PC-3 (cell line): ENCODE data around the gene PRRT2. TPM values are rescaled to one million over a fixed set of nuclear protein-coding genes. Genes with fewer than 3 reads are reported as not detected.

Source experiments
- ATAC-seq: fragments of 200-7000 bp; cut with Tn5 transposase; 2 replicates; pipeline ENCODE4 v1.9.1; 2020; ENCODE audit warnings: mild to moderate bottlenecking, moderate library complexity
- BruUV-seq: library from RNA; stranded (reverse); fragments of 400-500 nt; replicated peaks from 2 replicates; lab custom pipeline; 2021; lab: Mats Ljungman, UMichigan
- CTCF ChIA-PET: fragments of 300-600 bp; sonication (Branson Sonifier 250); formaldehyde crosslinking; loops from one replicate; lab custom pipeline; 2022; ENCODE audit warnings: antibody characterized with exemption; lab: Charles Lee
- POLR2A ChIA-PET: fragments of 300-600 bp; sonication (Branson Sonifier 250); formaldehyde crosslinking; loops from one replicate; lab custom pipeline; 2022; ENCODE audit warnings: antibody characterized with exemption; ENCODE audit not compliant: unreplicated experiment; lab: Charles Lee
- DNase-seq: peaks from one replicate; pipeline ENCODE4 v3.0.0-alpha.2; 2015
- H2AFZ ChIP-seq: fragments of 300-600 bp; sonication (generic); 2 replicates; pipeline ENCODE4 v1.6.0; 2016; ENCODE audit warnings: antibody characterized with exemption, low read length
- H3F3A ChIP-seq: fragments of 300-600 bp; sonication (generic); one replicate; pipeline ENCODE4 v1.6.0; 2017; ENCODE audit warnings: antibody characterized with exemption, low read length, control low read depth, mild to moderate bottlenecking; ENCODE audit not compliant: unreplicated experiment
- H3K27ac ChIP-seq: fragments of 300-600 bp; sonication (generic); 2 replicates; pipeline ENCODE4 v1.5.1; 2016; ENCODE audit warnings: mild to moderate bottlenecking, low read length
- H3K27me3 ChIP-seq: fragments of 300-600 bp; sonication (generic); 2 replicates; pipeline ENCODE4 v1.6.1; 2016; ENCODE audit warnings: low read length, mixed read lengths
- H3K36me3 ChIP-seq: fragments of 300-600 bp; sonication (generic); 2 replicates; pipeline ENCODE4 v1.6.1; 2016; ENCODE audit warnings: low read depth, mixed run types, low read length, mixed read lengths
- H3K4me1 ChIP-seq: fragments of 300-600 bp; sonication (generic); 2 replicates; pipeline ENCODE4 v1.5.1; 2016; ENCODE audit warnings: low read length; ENCODE audit not compliant: insufficient read depth
- H3K4me2 ChIP-seq: fragments of 300-600 bp; sonication (generic); 2 replicates; pipeline ENCODE4 v1.6.0; 2016; ENCODE audit warnings: low read length
- H3K4me3 ChIP-seq: fragments of 300-600 bp; sonication (generic); 2 replicates; pipeline ENCODE4 v1.5.1; 2016; ENCODE audit warnings: mild to moderate bottlenecking, low read length, mixed read lengths
- H3K79me2 ChIP-seq: fragments of 300-600 bp; sonication (generic); 2 replicates; pipeline ENCODE4 v1.6.1; 2017; ENCODE audit warnings: low read length, mixed read lengths
- H3K9ac ChIP-seq: fragments of 300-600 bp; sonication (generic); 2 replicates; pipeline ENCODE4 v1.6.0; 2016; ENCODE audit warnings: mild to moderate bottlenecking, low read length
- H3K9me2 ChIP-seq: fragments of 300-600 bp; sonication (generic); replicated peaks from 2 replicates; pipeline ENCODE4 v1.6.1; 2016; ENCODE audit warnings: mixed run types, low read length, mixed read lengths
- H3K9me3 ChIP-seq: fragments of 300-600 bp; sonication (generic); 2 replicates; pipeline ENCODE4 v1.6.1; 2016; ENCODE audit warnings: low read length, mixed read lengths
- H4K20me1 ChIP-seq: fragments of 300-600 bp; sonication (generic); 2 replicates; pipeline ENCODE4 v1.6.1; 2016; ENCODE audit warnings: low read length, mixed read lengths
- EZH2 ChIP-seq: fragments of 300-600 bp; sonication (generic); IDR thresholded peaks from one replicate; pipeline ENCODE4 v1.6.1; 2017; ENCODE audit warnings: antibody characterized with exemption, mild to moderate bottlenecking, low read length; ENCODE audit not compliant: unreplicated experiment
- EZH2phosphoT487 ChIP-seq: fragments of 300-600 bp; sonication (generic); IDR thresholded peaks from 2 replicates; pipeline ENCODE4 v1.6.1; 2018; ENCODE audit warnings: mild to moderate bottlenecking, antibody characterized with exemption, low read length, borderline replicate concordance
- intact Hi-C: fragments of 100-400 bp; cut with micrococcal nuclease; formaldehyde crosslinking; loops from 2 replicates; pipeline ENCODE4 v1.9.0; 2023
- total RNA-seq: library from RNA; depleted of rRNA; stranded (reverse); fragments of >200 nt; gene quantifications from 2 replicates; pipeline ENCODE4 v1.2.3, GENCODE V29; 2014
- TF ChIP-seq, protein P1 (sequence below): fragments of 300-600 bp; sonication (generic); conservative IDR thresholded peaks from 2 replicates; pipeline ENCODE4 v1.5.1; 2017; ENCODE audit warnings: antibody characterized with exemption, low read depth, mild to moderate bottlenecking, low read length

The PRRT2 gene
- total RNA-seq, 1 experiment from 2014 or later: 0.40 TPM

DNA sequence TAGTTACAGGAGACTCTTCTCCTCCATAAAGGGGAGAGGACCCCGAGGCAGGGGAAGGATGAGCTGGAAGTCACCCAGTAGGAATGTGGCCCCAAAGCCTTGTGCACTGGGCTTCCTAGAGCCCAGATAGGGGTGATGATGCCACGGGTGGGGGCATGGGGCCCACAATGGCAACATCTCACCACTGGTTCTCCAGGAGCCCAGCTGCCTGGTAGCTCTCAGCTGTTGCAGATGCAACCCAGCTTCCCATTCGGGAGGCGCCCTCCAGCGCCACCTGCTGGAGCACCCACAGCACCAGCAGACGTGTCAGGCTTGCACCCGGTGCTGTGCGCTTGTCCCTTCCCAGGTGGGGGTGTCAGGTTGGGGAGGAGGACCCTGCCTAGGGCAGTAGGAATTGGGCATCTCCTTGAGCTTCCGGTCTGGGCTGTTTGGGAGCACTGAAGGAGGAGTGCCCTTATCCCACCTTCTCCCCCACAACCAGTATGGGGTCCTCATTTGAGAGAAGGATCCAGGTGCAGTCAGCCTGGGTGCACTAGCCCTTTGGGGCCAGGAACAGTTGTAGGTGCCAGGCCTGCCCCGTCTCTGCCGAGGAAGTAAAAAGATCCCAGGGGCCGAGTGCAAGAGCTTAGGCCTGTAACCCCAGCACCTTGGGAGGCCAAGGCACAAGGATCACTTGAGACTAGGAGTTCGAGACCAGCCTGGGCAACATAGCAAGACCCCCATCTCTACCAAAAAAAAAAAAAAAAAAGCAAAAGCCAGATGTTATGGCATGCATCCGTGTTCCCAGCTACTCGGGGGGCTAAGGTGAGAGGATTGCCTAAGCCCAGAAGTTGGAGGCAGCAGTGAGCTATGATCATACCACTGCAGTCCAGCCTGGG, 36.7 kb downstream of the PRRT2 start:
- Histone ChIP-seq H3K4me1 (no peaks in the 10 kb centered on the region), H3K9me3 (no peaks in the 10 kb centered on the region), H3K27me3 (no peaks in the 10 kb centered on the region), H3K79me2 (no peaks in the 10 kb centered on the region), H3K9me2 (no peaks in the 10 kb centered on the region), H3K9ac (no peak overlapping the region), H3F3A (no peaks in the 10 kb centered on the region), H2AFZ (no peak overlapping the region), H3K27ac (no peak overlapping the region), H4K20me1 (no peaks in the 10 kb centered on the region), H3K4me3 (no peak overlapping the region), H3K4me2 (no peak overlapping the region), H3K36me3 (no peaks in the 10 kb centered on the region)
- ATAC-seq (peak; percentile 69), DNase-seq (peak; percentile 59)
- BruUV-seq: no TSS peak
- intact Hi-C loops: no loop called here
- ChIA-PET POLR2A (interaction anchor here (0.6 kb wide), 1 partner anchor 22 kb away, joined by 14 read pairs; no protein-coding TSS in a partner anchor), CTCF (interaction anchor here (0.6 to 1.6 kb wide), 7 partner anchors 19 to 148 kb away, joined by 3 to 9 read pairs (median 4); partner anchors contain the start of genes MVP and PAGR1)
- TF ChIP-seq EZH2: no peak
- TF ChIP-seq, protein P1, sequence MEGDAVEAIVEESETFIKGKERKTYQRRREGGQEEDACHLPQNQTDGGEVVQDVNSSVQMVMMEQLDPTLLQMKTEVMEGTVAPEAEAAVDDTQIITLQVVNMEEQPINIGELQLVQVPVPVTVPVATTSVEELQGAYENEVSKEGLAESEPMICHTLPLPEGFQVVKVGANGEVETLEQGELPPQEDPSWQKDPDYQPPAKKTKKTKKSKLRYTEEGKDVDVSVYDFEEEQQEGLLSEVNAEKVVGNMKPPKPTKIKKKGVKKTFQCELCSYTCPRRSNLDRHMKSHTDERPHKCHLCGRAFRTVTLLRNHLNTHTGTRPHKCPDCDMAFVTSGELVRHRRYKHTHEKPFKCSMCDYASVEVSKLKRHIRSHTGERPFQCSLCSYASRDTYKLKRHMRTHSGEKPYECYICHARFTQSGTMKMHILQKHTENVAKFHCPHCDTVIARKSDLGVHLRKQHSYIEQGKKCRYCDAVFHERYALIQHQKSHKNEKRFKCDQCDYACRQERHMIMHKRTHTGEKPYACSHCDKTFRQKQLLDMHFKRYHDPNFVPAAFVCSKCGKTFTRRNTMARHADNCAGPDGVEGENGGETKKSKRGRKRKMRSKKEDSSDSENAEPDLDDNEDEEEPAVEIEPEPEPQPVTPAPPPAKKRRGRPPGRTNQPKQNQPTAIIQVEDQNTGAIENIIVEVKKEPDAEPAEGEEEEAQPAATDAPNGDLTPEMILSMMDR: peak; percentile 69
- TF ChIP-seq EZH2phosphoT487: no peak

DNA sequence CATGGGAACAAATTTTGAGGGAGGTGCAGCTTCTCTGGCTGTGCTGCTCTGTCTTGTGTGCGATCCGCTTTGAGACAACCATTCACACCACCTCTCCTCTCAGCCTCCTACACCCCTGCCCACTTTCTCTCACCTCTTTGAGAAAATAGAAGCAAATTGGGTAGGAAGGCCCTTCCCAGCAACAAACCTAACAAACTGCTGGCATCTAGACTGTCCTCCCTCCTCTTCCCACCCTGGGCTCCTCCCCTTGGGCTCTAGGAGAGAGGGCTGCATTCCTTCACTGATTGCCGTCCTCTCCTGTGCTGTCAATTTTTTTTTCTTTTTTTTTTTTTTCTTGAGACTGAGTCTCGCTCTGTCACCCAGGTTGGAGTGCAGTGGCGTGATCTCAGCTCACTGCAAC, 37.5 kb downstream of the PRRT2 start:
- ChIA-PET CTCF (interaction anchor here (1.6 kb wide), 1 partner anchor 149 kb away, joined by 4 read pairs; no protein-coding TSS in a partner anchor), POLR2A (no interaction called here)
- Histone ChIP-seq H2AFZ (no peak overlapping the region), H4K20me1 (no peaks in the 10 kb centered on the region), H3K4me3 (no peak overlapping the region), H3K27ac (no peak overlapping the region), H3K79me2 (no peaks in the 10 kb centered on the region), H3F3A (no peaks in the 10 kb centered on the region), H3K9ac (no peak overlapping the region), H3K4me2 (no peak overlapping the region), H3K9me3 (no peaks in the 10 kb centered on the region), H3K4me1 (no peaks in the 10 kb centered on the region), H3K27me3 (no peaks in the 10 kb centered on the region), H3K9me2 (no peaks in the 10 kb centered on the region), H3K36me3 (no peaks in the 10 kb centered on the region)
- no peak for DNase-seq
- intact Hi-C loops: no loop called here
- no TSS peak for BruUV-seq
- no peak for ATAC-seq
- no peak for TF ChIP-seq EZH2
- TF ChIP-seq, protein P1: no peak

DNA sequence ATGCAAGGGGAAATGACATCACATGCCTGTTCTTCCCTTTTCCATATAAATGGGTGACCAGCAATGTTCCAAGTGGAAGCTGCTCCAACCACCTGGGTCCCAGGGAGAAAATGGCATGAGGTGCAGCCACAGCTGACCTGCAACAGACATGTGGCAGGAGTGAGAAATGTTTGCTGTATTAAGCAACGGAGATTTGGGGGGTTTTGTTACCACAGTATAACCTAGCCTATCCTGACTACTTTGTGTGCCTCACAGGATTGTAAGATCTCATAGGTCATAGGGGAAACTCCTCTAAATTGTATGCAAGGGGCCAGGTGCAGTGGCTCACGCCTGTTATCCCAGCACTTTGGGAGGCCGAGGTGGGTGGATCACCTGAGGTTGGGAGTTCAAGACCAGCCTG, 39.0 kb downstream of the PRRT2 start:
- BruUV-seq: TSS peak; percentile 28
- no peak overlapping the region for H3K27ac ChIP-seq
- TF ChIP-seq EZH2 (no peak), EZH2phosphoT487 (no peak)
- TF ChIP-seq, protein P1: no peak
- no peaks in the 10 kb centered on the region for H3K79me2 ChIP-seq
- H3K36me3 ChIP-seq: no peaks in the 10 kb centered on the region
- H2AFZ ChIP-seq: no peak overlapping the region
- no peak for DNase-seq
- no peak overlapping the region for H3K9ac ChIP-seq
- no peaks in the 10 kb centered on the region for H3K9me3 ChIP-seq
- no peaks in the 10 kb centered on the region for H3F3A ChIP-seq
- no peaks in the 10 kb centered on the region for H3K9me2 ChIP-seq
- intact Hi-C loops: no loop called here
- no peaks in the 10 kb centered on the region for H4K20me1 ChIP-seq
- ATAC-seq: no peak
- ChIA-PET POLR2A (interaction anchor here (0.6 kb wide), 1 partner anchor 579 kb away, joined by 7 read pairs; the partner anchor contains the start of gene DCTPP1), CTCF (no interaction called here)
- no peaks in the 10 kb centered on the region for H3K27me3 ChIP-seq
- no peaks in the 10 kb centered on the region for H3K4me1 ChIP-seq
- no peak overlapping the region for H3K4me3 ChIP-seq
- H3K4me2 ChIP-seq: no peak overlapping the region
